ENCODE measurements around the gene POU6F1.

POU6F1 gene

DNA sequence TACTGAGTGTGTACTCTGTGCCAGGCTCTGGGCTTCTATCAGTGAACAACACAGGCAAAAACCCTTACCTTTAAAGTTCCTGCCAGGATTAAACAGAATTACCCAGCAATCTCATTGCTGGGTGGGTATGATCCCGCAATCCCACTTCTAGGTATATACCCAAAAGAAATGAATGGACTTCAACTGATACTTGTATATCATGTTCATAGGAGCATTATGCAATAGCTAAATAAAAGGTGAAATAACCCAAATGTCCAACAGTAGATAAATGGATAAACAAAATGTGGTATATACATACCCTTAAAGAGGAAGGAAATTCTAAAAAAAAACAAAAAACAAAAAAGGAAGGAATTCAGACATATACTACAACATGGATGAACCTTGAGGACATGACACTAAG, 35.4 kb upstream of the POU6F1 start:
- Histone ChIP-seq H3K27ac (ENCODE audit: low read length) (no peak overlapping the region), H3K27me3 (replicated peaks; ENCODE audit: insufficient read depth, low read length) (no peaks in the 10 kb centered on the region), H4K20me1 (ENCODE audit: insufficient read depth, low read length) (no peaks in the 10 kb centered on the region), H2AFZ (ENCODE audit: low read length) (no peak overlapping the region), H3F3A (ENCODE audit: insufficient read depth, low read length) (no peaks in the 10 kb centered on the region), H3K4me3 (ENCODE audit: low read length) (no peak overlapping the region), H3K9me2 (replicated peaks; ENCODE audit: insufficient read depth, low read length) (no peaks in the 10 kb centered on the region), H3K4me2 (ENCODE audit: low read depth, low read length) (no peak overlapping the region), H3K9ac (ENCODE audit: low read length) (no peak overlapping the region), H3K79me2 (ENCODE audit: low read length) (no peaks in the 10 kb centered on the region), H3K36me3 (replicated peaks; ENCODE audit: insufficient read depth, low read length) (no peaks in the 10 kb centered on the region), H3K9me3 (replicated peaks; ENCODE audit: insufficient read depth, low read length) (no peaks in the 10 kb centered on the region), H3K4me1 (ENCODE audit: low read length) (no peaks in the 10 kb centered on the region)
- no peak for TF ChIP-seq EZH2 (optimal IDR thresholded peaks at IDR 0.05; ENCODE audit: low read depth, low read length)
- TF ChIP-seq, protein P1, sequence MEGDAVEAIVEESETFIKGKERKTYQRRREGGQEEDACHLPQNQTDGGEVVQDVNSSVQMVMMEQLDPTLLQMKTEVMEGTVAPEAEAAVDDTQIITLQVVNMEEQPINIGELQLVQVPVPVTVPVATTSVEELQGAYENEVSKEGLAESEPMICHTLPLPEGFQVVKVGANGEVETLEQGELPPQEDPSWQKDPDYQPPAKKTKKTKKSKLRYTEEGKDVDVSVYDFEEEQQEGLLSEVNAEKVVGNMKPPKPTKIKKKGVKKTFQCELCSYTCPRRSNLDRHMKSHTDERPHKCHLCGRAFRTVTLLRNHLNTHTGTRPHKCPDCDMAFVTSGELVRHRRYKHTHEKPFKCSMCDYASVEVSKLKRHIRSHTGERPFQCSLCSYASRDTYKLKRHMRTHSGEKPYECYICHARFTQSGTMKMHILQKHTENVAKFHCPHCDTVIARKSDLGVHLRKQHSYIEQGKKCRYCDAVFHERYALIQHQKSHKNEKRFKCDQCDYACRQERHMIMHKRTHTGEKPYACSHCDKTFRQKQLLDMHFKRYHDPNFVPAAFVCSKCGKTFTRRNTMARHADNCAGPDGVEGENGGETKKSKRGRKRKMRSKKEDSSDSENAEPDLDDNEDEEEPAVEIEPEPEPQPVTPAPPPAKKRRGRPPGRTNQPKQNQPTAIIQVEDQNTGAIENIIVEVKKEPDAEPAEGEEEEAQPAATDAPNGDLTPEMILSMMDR (IDR thresholded peaks at IDR 0.05; ENCODE audit: low read length): no peak
- TF ChIP-seq EZH2phosphoT487 (IDR thresholded peaks at IDR 0.05; ENCODE audit: low read length): no peak
- no peak for DNase-seq

DNA sequence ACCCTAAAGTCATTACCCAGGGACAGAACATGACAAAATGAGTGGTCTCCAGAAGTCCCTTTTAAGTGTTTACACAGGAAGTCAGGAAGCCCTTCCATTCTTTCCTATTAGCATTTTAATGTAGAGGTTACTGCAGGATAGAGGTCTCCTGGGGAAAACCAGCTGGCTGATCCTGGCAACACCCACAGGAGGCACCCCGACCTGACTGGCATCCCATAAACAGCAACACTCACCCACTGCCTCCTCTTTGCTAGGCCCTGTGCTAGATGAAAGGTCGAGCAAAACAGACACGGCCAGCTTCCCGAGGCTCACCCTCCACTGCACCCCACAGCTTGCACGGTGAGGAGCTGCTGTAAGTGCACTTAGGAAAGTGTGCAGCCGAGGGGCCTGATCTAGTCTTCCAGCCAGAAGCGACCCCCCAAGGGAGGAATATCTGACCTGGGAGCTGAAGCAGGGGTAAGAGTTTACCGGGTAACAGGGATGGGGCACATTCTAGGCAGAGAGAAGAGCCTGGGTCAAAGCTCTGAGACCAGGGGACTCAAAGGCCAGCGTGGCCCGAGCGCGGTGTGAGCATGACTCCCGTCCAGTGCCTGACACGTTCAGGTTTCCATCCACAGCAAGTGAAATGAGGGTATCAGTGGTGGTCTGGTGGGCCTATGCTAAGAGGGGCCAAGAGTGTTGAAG, 29.8 kb upstream of the POU6F1 start:
- 0 out of 2 replicates have a peak, but pooled peaks cover 4% of the 10 kb centered on the region for H3F3A ChIP-seq (ENCODE audit: insufficient read depth, low read length)
- no peaks in the 10 kb centered on the region for H3K79me2 ChIP-seq (ENCODE audit: low read length)
- H3K4me2 ChIP-seq (ENCODE audit: low read depth, low read length): no peak overlapping the region
- H3K4me3 ChIP-seq (ENCODE audit: low read length): no peak overlapping the region
- H3K27me3 ChIP-seq (replicated peaks; ENCODE audit: insufficient read depth, low read length): no peaks in the 10 kb centered on the region
- H4K20me1 ChIP-seq (ENCODE audit: insufficient read depth, low read length): no peaks in the 10 kb centered on the region
- H3K27ac ChIP-seq (ENCODE audit: low read length): no peak overlapping the region
- no peaks in the 10 kb centered on the region; the same call in 1 of the 2 replicates for H3K36me3 ChIP-seq (replicated peaks; ENCODE audit: insufficient read depth, low read length)
- no peak for TF ChIP-seq EZH2 (optimal IDR thresholded peaks at IDR 0.05; ENCODE audit: low read depth, low read length)
- TF ChIP-seq, protein P1 (IDR thresholded peaks at IDR 0.05; ENCODE audit: low read length): no peak
- no peak for TF ChIP-seq EZH2phosphoT487 (IDR thresholded peaks at IDR 0.05; ENCODE audit: low read length)
- no peaks in the 10 kb centered on the region for H3K4me1 ChIP-seq (ENCODE audit: low read length)
- H3K9ac ChIP-seq (ENCODE audit: low read length): no peak overlapping the region
- no peak for DNase-seq
- no peaks in the 10 kb centered on the region for H3K9me2 ChIP-seq (replicated peaks; ENCODE audit: insufficient read depth, low read length)
- H3K9me3 ChIP-seq (replicated peaks; ENCODE audit: insufficient read depth, low read length): no peaks in the 10 kb centered on the region
- H2AFZ ChIP-seq (ENCODE audit: low read length): no peak overlapping the region

DNA sequence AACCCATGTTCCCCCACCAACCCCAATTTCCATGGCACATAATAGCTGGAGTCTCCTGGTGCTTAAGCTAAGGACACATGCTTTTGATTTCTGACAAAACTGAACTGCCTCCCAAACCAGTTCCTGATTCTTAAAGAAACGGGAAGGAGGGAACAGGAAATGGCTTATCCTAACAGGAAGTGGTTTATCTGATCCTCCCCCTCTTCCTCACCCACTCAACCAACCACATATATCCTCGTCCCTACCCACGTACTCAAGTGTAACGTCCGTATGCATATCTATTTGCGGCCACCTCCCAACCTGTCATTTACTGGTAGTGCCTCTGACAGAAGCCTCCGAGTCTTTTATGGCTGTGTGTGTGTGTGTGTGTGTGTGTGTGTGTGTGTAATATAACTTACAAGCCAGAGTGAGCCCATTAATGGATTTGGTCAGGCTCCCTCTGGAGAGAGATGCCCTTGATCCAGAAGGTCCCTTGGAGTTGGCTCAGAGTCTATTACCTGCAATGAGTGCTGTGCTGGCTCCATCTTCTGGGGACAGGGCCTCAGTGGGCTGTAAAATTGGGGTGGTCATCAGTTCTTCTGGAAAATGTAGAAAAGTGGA, 28.5 kb upstream of the POU6F1 start:
- Histone ChIP-seq H3K36me3 (replicated peaks; ENCODE audit: insufficient read depth, low read length) (peaks cover 1% of the 10 kb centered on the region; the same call in 1 of the 2 replicates), H3K9me3 (replicated peaks; ENCODE audit: insufficient read depth, low read length) (no peaks in the 10 kb centered on the region), H3K9ac (ENCODE audit: low read length) (no peak overlapping the region), H3K4me2 (ENCODE audit: low read depth, low read length) (no peak overlapping the region), H3K27ac (ENCODE audit: low read length) (no peak overlapping the region), H3K9me2 (replicated peaks; ENCODE audit: insufficient read depth, low read length) (no peaks in the 10 kb centered on the region), H4K20me1 (ENCODE audit: insufficient read depth, low read length) (no peaks in the 10 kb centered on the region), H3K4me1 (ENCODE audit: low read length) (no peaks in the 10 kb centered on the region), H3F3A (ENCODE audit: insufficient read depth, low read length) (0 out of 2 replicates have a peak, but pooled peaks cover 4% of the 10 kb centered on the region), H3K4me3 (ENCODE audit: low read length) (no peak overlapping the region), H3K79me2 (ENCODE audit: low read length) (peaks cover 1% of the 10 kb centered on the region; the same call in 1 of the 2 replicates), H2AFZ (ENCODE audit: low read length) (no peak overlapping the region), H3K27me3 (replicated peaks; ENCODE audit: insufficient read depth, low read length) (no peaks in the 10 kb centered on the region)
- DNase-seq: no peak
- TF ChIP-seq EZH2 (optimal IDR thresholded peaks at IDR 0.05; ENCODE audit: low read depth, low read length) (no peak), EZH2phosphoT487 (IDR thresholded peaks at IDR 0.05; ENCODE audit: low read length) (no peak)
- TF ChIP-seq, protein P1 (IDR thresholded peaks at IDR 0.05; ENCODE audit: low read length): no peak

All from MM.1S (cell line).